ENCODE measurements around the gene POLE2.
"Not testable (repeated sequence)": the region's sequence is repeated elsewhere in the genome, so short reads cannot be mapped to it uniquely, and the experiment has no call there.

Gene POLE2

GRCh38 chr14:49687942-49688700, at the start of gene POLE2:
Gene POLE2 (minus strand): TSS chr14:49688214. CDS start chr14:49688203, 11 bp downstream.
- Histone ChIP-seq H2AFZ (peak within 1 kb of the TSS; percentile 97), H3K4me2 (ENCODE audit: low read length) (peak within 1 kb of the TSS; percentile 77), H3K79me2 (no peaks in the 10 kb centered on the region), H3K36me3 (ENCODE audit: control insufficient read depth, insufficient read depth, low read length) (no peaks in the 10 kb centered on the region), H3K9ac (no peak within 1 kb of the TSS), H3K4me1 (peaks cover 3% of the 10 kb centered on the region), H3K4me3 (ENCODE audit: low read depth, low read length) (peak within 1 kb of the TSS; percentile 68), H3K27me3 (ENCODE audit: control insufficient read depth, insufficient read depth, low read length) (no peaks in the 10 kb centered on the region), H3K27ac (peak within 1 kb of the TSS; percentile 53), H3K9me3 (ENCODE audit: control insufficient read depth, low read length) (no peaks in the 10 kb centered on the region)
- no peak for TF ChIP-seq CTCF (IDR thresholded peaks at IDR 0.05)

GRCh38 chr14:49735669-49736068, 47.7 kb upstream of the POLE2 start:
- not testable (repeated sequence) for H3K27ac ChIP-seq; H3K9me3 ChIP-seq (ENCODE audit: control insufficient read depth, low read length); H3K4me1 ChIP-seq; H3K79me2 ChIP-seq; H3K4me3 ChIP-seq (ENCODE audit: low read depth, low read length); H2AFZ ChIP-seq; H3K9ac ChIP-seq; H3K4me2 ChIP-seq (ENCODE audit: low read length); H3K36me3 ChIP-seq (ENCODE audit: control insufficient read depth, insufficient read depth, low read length); H3K27me3 ChIP-seq (ENCODE audit: control insufficient read depth, insufficient read depth, low read length)

- Histone ChIP-seq H3K4me2 (ENCODE audit: low read length) (no peak overlapping the region), H3K4me3 (ENCODE audit: low read depth, low read length) (no peak overlapping the region), H3K27ac (no peak overlapping the region), H3K79me2 (no peaks in the 10 kb centered on the region), H2AFZ (no peak overlapping the region), H3K27me3 (ENCODE audit: control insufficient read depth, insufficient read depth, low read length) (no peaks in the 10 kb centered on the region), H3K4me1 (no peaks in the 10 kb centered on the region), H3K9me3 (ENCODE audit: control insufficient read depth, low read length) (no peaks in the 10 kb centered on the region), H3K9ac (no peak overlapping the region), H3K36me3 (ENCODE audit: control insufficient read depth, insufficient read depth, low read length) (no peaks in the 10 kb centered on the region)
- TF ChIP-seq CTCF (IDR thresholded peaks at IDR 0.05) = no peak
Observed at GRCh38 chr14:49733836-49734235, 45.8 kb upstream of the POLE2 start.

- H3K9ac ChIP-seq = no peak overlapping the region
- no peak overlapping the region for H2AFZ ChIP-seq
- no peaks in the 10 kb centered on the region for H3K36me3 ChIP-seq (ENCODE audit: control insufficient read depth, insufficient read depth, low read length)
- no peak overlapping the region for H3K4me2 ChIP-seq (ENCODE audit: low read length)
- no peak overlapping the region for H3K4me3 ChIP-seq (ENCODE audit: low read depth, low read length)
- no peaks in the 10 kb centered on the region for H3K27me3 ChIP-seq (ENCODE audit: control insufficient read depth, insufficient read depth, low read length)
- H3K9me3 ChIP-seq (ENCODE audit: control insufficient read depth, low read length) = no peaks in the 10 kb centered on the region
- H3K79me2 ChIP-seq = no peaks in the 10 kb centered on the region
- no peak for TF ChIP-seq CTCF (IDR thresholded peaks at IDR 0.05)
- H3K4me1 ChIP-seq = no peaks in the 10 kb centered on the region
- no peak overlapping the region for H3K27ac ChIP-seq
Observed at GRCh38 chr14:49732896-49733295, 44.9 kb upstream of the POLE2 start.

GRCh38 chr14:49727171-49727570, 39.2 kb upstream of the POLE2 start:
- Histone ChIP-seq H2AFZ (no peak overlapping the region), H3K9me3 (ENCODE audit: control insufficient read depth, low read length) (no peaks in the 10 kb centered on the region), H3K4me1 (no peaks in the 10 kb centered on the region), H3K27me3 (ENCODE audit: control insufficient read depth, insufficient read depth, low read length) (no peaks in the 10 kb centered on the region), H3K79me2 (no peaks in the 10 kb centered on the region), H3K9ac (no peak overlapping the region), H3K27ac (no peak overlapping the region), H3K4me2 (ENCODE audit: low read length) (no peak overlapping the region), H3K4me3 (ENCODE audit: low read depth, low read length) (no peak overlapping the region), H3K36me3 (ENCODE audit: control insufficient read depth, insufficient read depth, low read length) (no peaks in the 10 kb centered on the region)
- no peak for TF ChIP-seq CTCF (IDR thresholded peaks at IDR 0.05)

GRCh38 chr14:49721733-49722435, 33.9 kb upstream of the POLE2 start:
- not testable (repeated sequence) for H3K27me3 ChIP-seq (ENCODE audit: control insufficient read depth, insufficient read depth, low read length); H2AFZ ChIP-seq; H3K79me2 ChIP-seq; H3K36me3 ChIP-seq (ENCODE audit: control insufficient read depth, insufficient read depth, low read length); H3K4me3 ChIP-seq (ENCODE audit: low read depth, low read length); H3K4me2 ChIP-seq (ENCODE audit: low read length); H3K27ac ChIP-seq; H3K4me1 ChIP-seq; H3K9me3 ChIP-seq (ENCODE audit: control insufficient read depth, low read length); H3K9ac ChIP-seq
